Measurements from ENCODE around the gene DNM3. TPM values are rescaled to one million over a fixed set of nuclear protein-coding genes. Genes with fewer than 3 reads are reported as not detected.
A peak's percentile ranks its signal among the peaks of the same experiment; 100 is the strongest.

DNM3 gene
- total and polyA plus RNA-seq, 4 donors, result 2.1 to 16.3 (median 5.6) TPM

DNA sequence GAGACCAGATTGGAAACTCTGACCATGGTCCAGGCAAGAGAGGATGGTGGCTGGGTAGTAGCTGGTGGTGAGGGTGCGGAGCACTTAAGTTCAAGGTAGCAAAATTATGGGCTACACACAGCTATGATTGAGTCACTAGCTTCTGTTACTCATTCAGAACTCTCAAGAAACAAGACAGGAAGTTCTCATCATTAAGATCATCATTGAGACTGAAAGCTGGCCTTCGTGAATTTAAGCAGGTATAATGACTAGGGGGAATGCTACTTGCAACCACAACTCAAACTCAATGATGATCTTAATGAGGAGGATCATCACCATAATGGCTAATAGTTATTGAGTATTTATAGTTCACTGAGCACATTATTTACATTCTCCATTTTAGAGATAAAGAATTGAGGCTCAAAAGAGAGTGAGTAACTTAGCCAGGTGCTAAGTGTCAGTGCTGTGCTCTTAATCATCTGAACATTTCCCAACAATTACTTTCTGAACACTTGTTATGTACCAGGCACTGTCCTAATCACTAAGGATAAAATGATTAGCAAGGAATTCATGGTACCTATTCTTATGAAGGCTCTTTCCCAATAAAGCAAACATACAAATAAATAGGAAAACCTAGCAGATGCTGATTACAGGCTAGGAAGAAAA lies 292.9 kb downstream of the DNM3 start:
- Histone ChIP-seq H3K27ac (ENCODE audit: low read depth in 1 of 2, low read length in 1 of 2) (no peak overlapping the region), H3K9me3 (ENCODE audit: control insufficient read depth in 4 of 4, insufficient read depth in 3 of 4, low read length in 3 of 4) (no peaks in the 10 kb centered on the region), H3K36me3 (ENCODE audit: control insufficient read depth in 4 of 4, insufficient read depth in 4 of 4, low read length in 4 of 4) (peaks cover 0 to 7% (median 3%) of the 10 kb centered on the region in 4 donors), H3K27me3 (ENCODE audit: control insufficient read depth in 3 of 3, insufficient read depth in 3 of 3, low read length in 2 of 3) (no peaks in the 10 kb centered on the region), H3K4me3 (no peak overlapping the region), H3K9ac (ENCODE audit: insufficient read depth in 1 of 2, low read length in 2 of 2) (no peak overlapping the region), H3K4me1 (ENCODE audit: control insufficient read depth in 5 of 5, insufficient read depth in 5 of 5, low read length in 5 of 5) (peaks cover 0 to 19% (median 6%) of the 10 kb centered on the region in 5 donors)
- ATAC-seq (ENCODE audit: insufficient read depth, low FRiP score) (no peak), DNase-seq (no peak)
- 86 to 95% methylated on average over 2 of the region's 2 CpGs for WGBS, 2 donors
- TF ChIP-seq, protein P1, sequence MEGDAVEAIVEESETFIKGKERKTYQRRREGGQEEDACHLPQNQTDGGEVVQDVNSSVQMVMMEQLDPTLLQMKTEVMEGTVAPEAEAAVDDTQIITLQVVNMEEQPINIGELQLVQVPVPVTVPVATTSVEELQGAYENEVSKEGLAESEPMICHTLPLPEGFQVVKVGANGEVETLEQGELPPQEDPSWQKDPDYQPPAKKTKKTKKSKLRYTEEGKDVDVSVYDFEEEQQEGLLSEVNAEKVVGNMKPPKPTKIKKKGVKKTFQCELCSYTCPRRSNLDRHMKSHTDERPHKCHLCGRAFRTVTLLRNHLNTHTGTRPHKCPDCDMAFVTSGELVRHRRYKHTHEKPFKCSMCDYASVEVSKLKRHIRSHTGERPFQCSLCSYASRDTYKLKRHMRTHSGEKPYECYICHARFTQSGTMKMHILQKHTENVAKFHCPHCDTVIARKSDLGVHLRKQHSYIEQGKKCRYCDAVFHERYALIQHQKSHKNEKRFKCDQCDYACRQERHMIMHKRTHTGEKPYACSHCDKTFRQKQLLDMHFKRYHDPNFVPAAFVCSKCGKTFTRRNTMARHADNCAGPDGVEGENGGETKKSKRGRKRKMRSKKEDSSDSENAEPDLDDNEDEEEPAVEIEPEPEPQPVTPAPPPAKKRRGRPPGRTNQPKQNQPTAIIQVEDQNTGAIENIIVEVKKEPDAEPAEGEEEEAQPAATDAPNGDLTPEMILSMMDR (IDR thresholded peaks at IDR 0.05; ENCODE audit: control extremely low read depth, extremely low read depth), result no peak

DNA sequence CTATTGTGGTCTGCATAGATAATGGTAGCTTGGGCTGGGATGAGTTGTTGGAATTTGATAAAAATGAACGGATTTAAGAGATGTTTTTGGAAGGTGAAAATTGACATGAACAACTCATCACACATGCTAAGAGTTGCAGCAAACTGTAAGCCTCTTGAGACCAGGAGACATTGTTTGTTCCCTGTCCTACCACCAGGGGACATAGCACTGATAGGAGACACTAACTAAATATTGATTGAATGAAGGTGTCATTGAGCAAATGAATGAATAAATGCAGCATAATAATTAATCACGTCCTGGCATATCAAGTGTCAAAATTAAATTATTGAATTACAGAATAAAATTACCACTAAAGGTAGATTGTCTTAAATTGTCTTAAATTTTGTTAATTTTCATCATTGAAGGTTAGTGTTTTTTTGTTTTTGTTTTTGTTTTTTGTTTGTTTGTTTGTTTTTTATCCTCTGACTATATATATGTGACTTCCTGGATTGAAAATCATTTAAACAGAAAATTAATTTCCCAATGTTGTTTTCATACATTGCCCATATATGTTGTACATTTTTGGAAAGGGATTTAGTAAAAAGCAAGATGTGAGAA lies 293.9 kb downstream of the DNM3 start:
- ATAC-seq (ENCODE audit: insufficient read depth, low FRiP score) (no peak), DNase-seq (no peak)
- TF ChIP-seq, protein P1 (IDR thresholded peaks at IDR 0.05; ENCODE audit: control extremely low read depth, extremely low read depth), result peak; percentile 32
- H3K4me3 ChIP-seq, result no peak overlapping the region
- 86 to 93% methylated on average over 2 of the region's 2 CpGs for WGBS, 2 donors
- H3K4me1 ChIP-seq (ENCODE audit: control insufficient read depth in 5 of 5, insufficient read depth in 5 of 5, low read length in 5 of 5), result peaks cover 0 to 23% (median 6%) of the 10 kb centered on the region in 5 donors
- no peak overlapping the region for H3K9ac ChIP-seq (ENCODE audit: insufficient read depth in 1 of 2, low read length in 2 of 2)
- H3K36me3 ChIP-seq (ENCODE audit: control insufficient read depth in 4 of 4, insufficient read depth in 4 of 4, low read length in 4 of 4), result peaks cover 0 to 7% (median 3%) of the 10 kb centered on the region in 4 donors
- H3K27me3 ChIP-seq (ENCODE audit: control insufficient read depth in 3 of 3, insufficient read depth in 3 of 3, low read length in 2 of 3), result no peaks in the 10 kb centered on the region
- H3K27ac ChIP-seq (ENCODE audit: low read depth in 1 of 2, low read length in 1 of 2), result no peak overlapping the region
- no peaks in the 10 kb centered on the region for H3K9me3 ChIP-seq (ENCODE audit: control insufficient read depth in 4 of 4, insufficient read depth in 3 of 4, low read length in 3 of 4)

DNA sequence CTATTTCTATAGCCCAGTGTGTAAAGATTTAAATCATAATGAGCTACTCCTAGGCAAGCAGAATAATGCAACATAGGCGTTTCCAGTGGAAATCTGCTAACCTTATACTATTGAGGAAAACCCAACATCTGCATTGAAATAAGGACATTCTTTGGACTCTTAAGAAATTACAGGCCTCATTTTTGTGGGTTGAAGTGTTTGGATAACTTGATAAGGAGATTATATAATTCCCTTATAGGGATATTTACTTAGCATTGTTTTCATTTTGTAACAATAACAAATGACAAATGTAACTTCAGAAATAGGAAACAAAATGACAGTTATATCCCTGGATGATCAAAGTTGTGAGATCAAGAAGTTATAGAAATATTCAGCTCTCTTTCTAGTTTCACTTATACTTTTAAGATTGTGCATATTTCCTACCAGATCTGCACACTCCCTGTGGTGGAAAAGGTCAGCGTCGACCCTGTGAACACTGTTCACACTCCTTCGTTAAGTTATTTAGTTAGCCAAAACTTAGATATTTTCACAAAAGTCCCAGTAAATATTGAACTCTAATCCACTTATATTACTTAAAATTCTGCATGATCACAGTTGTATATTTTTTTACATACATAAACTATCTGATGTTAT lies 294.8 kb downstream of the DNM3 start:
- Histone ChIP-seq H3K4me1 (ENCODE audit: control insufficient read depth in 5 of 5, insufficient read depth in 5 of 5, low read length in 5 of 5) (peaks cover 0 to 30% (median 6%) of the 10 kb centered on the region in 5 donors), H3K9ac (ENCODE audit: insufficient read depth in 1 of 2, low read length in 2 of 2) (no peak overlapping the region), H3K36me3 (ENCODE audit: control insufficient read depth in 4 of 4, insufficient read depth in 4 of 4, low read length in 4 of 4) (peaks cover 0 to 7% (median 4%) of the 10 kb centered on the region in 4 donors), H3K27ac (ENCODE audit: low read depth in 1 of 2, low read length in 1 of 2) (no peak overlapping the region), H3K4me3 (no peak overlapping the region), H3K9me3 (ENCODE audit: control insufficient read depth in 4 of 4, insufficient read depth in 3 of 4, low read length in 3 of 4) (no peaks in the 10 kb centered on the region), H3K27me3 (ENCODE audit: control insufficient read depth in 3 of 3, insufficient read depth in 3 of 3, low read length in 2 of 3) (no peaks in the 10 kb centered on the region)
- WGBS, 2 donors, result 62 to 80% methylated on average over 4 of the region's 4 CpGs
- ATAC-seq (ENCODE audit: insufficient read depth, low FRiP score) (no peak), DNase-seq (peak in 2 of 3 donors; percentile 41 to 50)
- TF ChIP-seq, protein P1 (IDR thresholded peaks at IDR 0.05; ENCODE audit: control extremely low read depth, extremely low read depth), result no peak

Data from lung (tissue), 12 donors.